ENCODE measurements around the gene ATG9B.
A peak's percentile ranks its signal among the peaks of the same experiment; 100 is the strongest.

The ATG9B gene

DNA sequence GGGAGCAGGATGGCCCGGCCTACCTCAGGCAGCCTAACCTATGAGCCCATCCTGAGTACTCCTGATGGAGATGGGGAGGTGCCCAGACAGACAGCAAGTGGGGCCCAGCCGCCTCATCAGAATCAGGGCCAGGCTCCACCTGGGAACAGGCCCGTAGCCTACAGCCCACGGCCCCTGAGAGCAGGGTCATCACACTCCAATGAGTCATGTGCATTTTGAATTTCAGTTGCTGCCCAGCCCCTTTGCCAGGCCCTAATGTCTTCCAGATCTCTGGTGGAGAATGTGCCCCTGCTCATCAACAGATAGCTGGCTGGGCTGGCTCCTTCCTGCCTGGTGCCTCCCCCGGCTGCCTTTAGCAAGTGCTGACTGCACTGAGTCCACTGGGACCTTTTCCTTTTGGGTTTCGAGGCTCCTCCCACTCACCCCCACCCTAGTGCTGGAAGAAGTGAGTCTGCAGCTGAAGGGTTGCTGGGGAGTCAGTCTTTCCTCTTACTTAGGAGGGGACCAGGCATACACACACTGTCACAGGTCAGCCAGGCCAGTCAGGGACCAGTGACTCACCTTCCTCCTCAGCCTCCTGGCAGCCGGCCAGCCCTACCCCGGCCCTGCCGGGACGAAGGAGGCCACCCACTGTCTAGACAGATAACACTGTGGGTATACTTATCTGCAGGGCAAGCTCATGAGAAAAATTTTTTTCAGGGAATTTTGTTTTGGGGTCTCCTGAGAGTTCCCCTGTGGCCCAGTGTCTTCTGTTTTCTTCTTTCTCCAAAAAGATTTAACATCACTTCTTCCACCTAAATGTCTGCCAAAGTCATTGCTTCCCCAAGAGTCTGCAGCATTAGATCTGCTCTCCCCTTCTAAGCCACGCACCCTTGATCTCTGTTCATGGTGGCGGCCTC is 14.9 kb upstream of the ATG9B start (continued):
- no peak for TF ChIP-seq SCRT1 (tag by site-specific recombination; IDR thresholded peaks at IDR 0.05; ENCODE audit: borderline replicate concordance)
- TF ChIP-seq ZNF600 (tag by site-specific recombination; IDR thresholded peaks at IDR 0.05) = peak; percentile 77
- TF ChIP-seq HOXD13 (CRISPR knock-in tag; IDR thresholded peaks at IDR 0.05; ENCODE audit: borderline replicate concordance) = no peak
- TF ChIP-seq ZNF169 (tag by site-specific recombination; IDR thresholded peaks at IDR 0.05) = no peak
- TF ChIP-seq WT1 (tag by site-specific recombination; IDR thresholded peaks at IDR 0.05) = peak; percentile 71
- TF ChIP-seq ZFHX2 (tag by site-specific recombination; conservative IDR thresholded peaks at IDR 0.05) = peak; percentile 69
- TF ChIP-seq ZNF530 (tag by site-specific recombination; IDR thresholded peaks at IDR 0.05; ENCODE audit: low read depth) = no peak
- TF ChIP-seq ZNF16 (tag by site-specific recombination; IDR thresholded peaks at IDR 0.05; ENCODE audit: low read depth) = no peak
- TF ChIP-seq ZNF510 (tag by site-specific recombination; IDR thresholded peaks at IDR 0.05; ENCODE audit: insufficient replicate concordance) = no peak
- TF ChIP-seq, protein P1, sequence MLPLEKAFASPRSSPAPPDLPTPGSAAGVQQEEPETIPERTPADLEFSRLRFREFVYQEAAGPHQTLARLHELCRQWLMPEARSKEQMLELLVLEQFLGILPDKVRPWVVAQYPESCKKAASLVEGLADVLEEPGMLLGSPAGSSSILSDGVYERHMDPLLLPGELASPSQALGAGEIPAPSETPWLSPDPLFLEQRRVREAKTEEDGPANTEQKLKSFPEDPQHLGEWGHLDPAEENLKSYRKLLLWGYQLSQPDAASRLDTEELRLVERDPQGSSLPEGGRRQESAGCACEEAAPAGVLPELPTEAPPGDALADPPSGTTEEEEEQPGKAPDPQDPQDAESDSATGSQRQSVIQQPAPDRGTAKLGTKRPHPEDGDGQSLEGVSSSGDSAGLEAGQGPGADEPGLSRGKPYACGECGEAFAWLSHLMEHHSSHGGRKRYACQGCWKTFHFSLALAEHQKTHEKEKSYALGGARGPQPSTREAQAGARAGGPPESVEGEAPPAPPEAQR (tag by site-specific recombination; IDR thresholded peaks at IDR 0.05) = no peak
- TF ChIP-seq ZNF426 (tag by site-specific recombination; IDR thresholded peaks at IDR 0.05) = no peak
- peak; percentile 70 for TF ChIP-seq ZBTB48 (tag by site-specific recombination; IDR thresholded peaks at IDR 0.05)
- peak; percentile 32; the same call in 1 of the 2 replicates for TF ChIP-seq KLF1 (tag by site-specific recombination; IDR thresholded peaks at IDR 0.05)
- TF ChIP-seq ZNF707 (tag by site-specific recombination; IDR thresholded peaks at IDR 0.05) = no peak
- TF ChIP-seq, protein P2, sequence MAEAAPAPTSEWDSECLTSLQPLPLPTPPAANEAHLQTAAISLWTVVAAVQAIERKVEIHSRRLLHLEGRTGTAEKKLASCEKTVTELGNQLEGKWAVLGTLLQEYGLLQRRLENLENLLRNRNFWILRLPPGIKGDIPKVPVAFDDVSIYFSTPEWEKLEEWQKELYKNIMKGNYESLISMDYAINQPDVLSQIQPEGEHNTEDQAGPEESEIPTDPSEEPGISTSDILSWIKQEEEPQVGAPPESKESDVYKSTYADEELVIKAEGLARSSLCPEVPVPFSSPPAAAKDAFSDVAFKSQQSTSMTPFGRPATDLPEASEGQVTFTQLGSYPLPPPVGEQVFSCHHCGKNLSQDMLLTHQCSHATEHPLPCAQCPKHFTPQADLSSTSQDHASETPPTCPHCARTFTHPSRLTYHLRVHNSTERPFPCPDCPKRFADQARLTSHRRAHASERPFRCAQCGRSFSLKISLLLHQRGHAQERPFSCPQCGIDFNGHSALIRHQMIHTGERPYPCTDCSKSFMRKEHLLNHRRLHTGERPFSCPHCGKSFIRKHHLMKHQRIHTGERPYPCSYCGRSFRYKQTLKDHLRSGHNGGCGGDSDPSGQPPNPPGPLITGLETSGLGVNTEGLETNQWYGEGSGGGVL (tag by site-specific recombination; IDR thresholded peaks at IDR 0.05) = peak; percentile 67
- TF ChIP-seq ZNF660 (tag by site-specific recombination; IDR thresholded peaks at IDR 0.05) = peak; percentile 84
- TF ChIP-seq ZNF335 (tag by site-specific recombination; conservative IDR thresholded peaks at IDR 0.05) = peak; percentile 89
- TF ChIP-seq ZNF48 (tag by site-specific recombination; IDR thresholded peaks at IDR 0.05) = no peak
- TF ChIP-seq, protein P3, sequence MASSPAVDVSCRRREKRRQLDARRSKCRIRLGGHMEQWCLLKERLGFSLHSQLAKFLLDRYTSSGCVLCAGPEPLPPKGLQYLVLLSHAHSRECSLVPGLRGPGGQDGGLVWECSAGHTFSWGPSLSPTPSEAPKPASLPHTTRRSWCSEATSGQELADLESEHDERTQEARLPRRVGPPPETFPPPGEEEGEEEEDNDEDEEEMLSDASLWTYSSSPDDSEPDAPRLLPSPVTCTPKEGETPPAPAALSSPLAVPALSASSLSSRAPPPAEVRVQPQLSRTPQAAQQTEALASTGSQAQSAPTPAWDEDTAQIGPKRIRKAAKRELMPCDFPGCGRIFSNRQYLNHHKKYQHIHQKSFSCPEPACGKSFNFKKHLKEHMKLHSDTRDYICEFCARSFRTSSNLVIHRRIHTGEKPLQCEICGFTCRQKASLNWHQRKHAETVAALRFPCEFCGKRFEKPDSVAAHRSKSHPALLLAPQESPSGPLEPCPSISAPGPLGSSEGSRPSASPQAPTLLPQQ (tag by site-specific recombination; IDR thresholded peaks at IDR 0.05) = peak; percentile 54; the same call in 1 of the 2 replicates
- TF ChIP-seq, protein P4, sequence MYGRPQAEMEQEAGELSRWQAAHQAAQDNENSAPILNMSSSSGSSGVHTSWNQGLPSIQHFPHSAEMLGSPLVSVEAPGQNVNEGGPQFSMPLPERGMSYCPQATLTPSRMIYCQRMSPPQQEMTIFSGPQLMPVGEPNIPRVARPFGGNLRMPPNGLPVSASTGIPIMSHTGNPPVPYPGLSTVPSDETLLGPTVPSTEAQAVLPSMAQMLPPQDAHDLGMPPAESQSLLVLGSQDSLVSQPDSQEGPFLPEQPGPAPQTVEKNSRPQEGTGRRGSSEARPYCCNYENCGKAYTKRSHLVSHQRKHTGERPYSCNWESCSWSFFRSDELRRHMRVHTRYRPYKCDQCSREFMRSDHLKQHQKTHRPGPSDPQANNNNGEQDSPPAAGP (tag by site-specific recombination; IDR thresholded peaks at IDR 0.05) = peak; percentile 69
- TF ChIP-seq ZNF221 (tag by site-specific recombination; IDR thresholded peaks at IDR 0.05; ENCODE audit: borderline replicate concordance) = no peak
- TF ChIP-seq ZNF843 (tag by site-specific recombination; IDR thresholded peaks at IDR 0.05) = no peak
- peak; percentile 65; the same call in 1 of the 2 replicates for TF ChIP-seq ZNF184 (tag by site-specific recombination; IDR thresholded peaks at IDR 0.05)
- TF ChIP-seq ZFP3 (tag by site-specific recombination; IDR thresholded peaks at IDR 0.05; ENCODE audit: low read depth) = no peak
- TF ChIP-seq SCRT2 (tag by site-specific recombination; IDR thresholded peaks at IDR 0.05) = peak; percentile 89
- no peak for TF ChIP-seq ZNF223 (tag by site-specific recombination; IDR thresholded peaks at IDR 0.05)
- TF ChIP-seq, protein P5, sequence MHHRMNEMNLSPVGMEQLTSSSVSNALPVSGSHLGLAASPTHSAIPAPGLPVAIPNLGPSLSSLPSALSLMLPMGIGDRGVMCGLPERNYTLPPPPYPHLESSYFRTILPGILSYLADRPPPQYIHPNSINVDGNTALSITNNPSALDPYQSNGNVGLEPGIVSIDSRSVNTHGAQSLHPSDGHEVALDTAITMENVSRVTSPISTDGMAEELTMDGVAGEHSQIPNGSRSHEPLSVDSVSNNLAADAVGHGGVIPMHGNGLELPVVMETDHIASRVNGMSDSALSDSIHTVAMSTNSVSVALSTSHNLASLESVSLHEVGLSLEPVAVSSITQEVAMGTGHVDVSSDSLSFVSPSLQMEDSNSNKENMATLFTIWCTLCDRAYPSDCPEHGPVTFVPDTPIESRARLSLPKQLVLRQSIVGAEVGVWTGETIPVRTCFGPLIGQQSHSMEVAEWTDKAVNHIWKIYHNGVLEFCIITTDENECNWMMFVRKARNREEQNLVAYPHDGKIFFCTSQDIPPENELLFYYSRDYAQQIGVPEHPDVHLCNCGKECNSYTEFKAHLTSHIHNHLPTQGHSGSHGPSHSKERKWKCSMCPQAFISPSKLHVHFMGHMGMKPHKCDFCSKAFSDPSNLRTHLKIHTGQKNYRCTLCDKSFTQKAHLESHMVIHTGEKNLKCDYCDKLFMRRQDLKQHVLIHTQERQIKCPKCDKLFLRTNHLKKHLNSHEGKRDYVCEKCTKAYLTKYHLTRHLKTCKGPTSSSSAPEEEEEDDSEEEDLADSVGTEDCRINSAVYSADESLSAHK (tag by site-specific recombination; IDR thresholded peaks at IDR 0.05) = no peak

Data from HEK293 (cell line).